HUES48 (cell line): ENCODE measurements around the gene SH2B3.

Experiments
- H3K27ac ChIP-seq: one replicate; pipeline ENCODE4 v1.7.0; 2013; ENCODE audit warnings: low read depth, low read length, inconsistent platforms
- H3K27me3 ChIP-seq: 2 replicates; pipeline ENCODE4 v1.6.1; 2013; ENCODE audit warnings: mild to moderate bottlenecking, low read length; ENCODE audit not compliant: control insufficient read depth, insufficient read depth
- H3K36me3 ChIP-seq: 2 replicates; pipeline ENCODE4 v1.6.1; 2013; ENCODE audit warnings: low read length; ENCODE audit not compliant: control insufficient read depth, insufficient read depth
- H3K4me1 ChIP-seq: 2 replicates; pipeline ENCODE4 v1.6.1; 2013; ENCODE audit warnings: mild to moderate bottlenecking, low read length; ENCODE audit not compliant: control insufficient read depth, insufficient read depth
- H3K4me3 ChIP-seq: 2 replicates; pipeline ENCODE4 v1.5.1; 2013; ENCODE audit warnings: mild to moderate bottlenecking, low read depth, low read length
- H3K9ac ChIP-seq: 2 replicates; pipeline ENCODE4 v1.6.1; 2013; ENCODE audit warnings: mild to moderate bottlenecking, low read depth, low read length, moderate library complexity
- H3K9me3 ChIP-seq: 2 replicates; pipeline ENCODE4 v1.6.1; 2013; ENCODE audit warnings: low read length; ENCODE audit not compliant: control insufficient read depth, insufficient read depth

Gene SH2B3

DNA sequence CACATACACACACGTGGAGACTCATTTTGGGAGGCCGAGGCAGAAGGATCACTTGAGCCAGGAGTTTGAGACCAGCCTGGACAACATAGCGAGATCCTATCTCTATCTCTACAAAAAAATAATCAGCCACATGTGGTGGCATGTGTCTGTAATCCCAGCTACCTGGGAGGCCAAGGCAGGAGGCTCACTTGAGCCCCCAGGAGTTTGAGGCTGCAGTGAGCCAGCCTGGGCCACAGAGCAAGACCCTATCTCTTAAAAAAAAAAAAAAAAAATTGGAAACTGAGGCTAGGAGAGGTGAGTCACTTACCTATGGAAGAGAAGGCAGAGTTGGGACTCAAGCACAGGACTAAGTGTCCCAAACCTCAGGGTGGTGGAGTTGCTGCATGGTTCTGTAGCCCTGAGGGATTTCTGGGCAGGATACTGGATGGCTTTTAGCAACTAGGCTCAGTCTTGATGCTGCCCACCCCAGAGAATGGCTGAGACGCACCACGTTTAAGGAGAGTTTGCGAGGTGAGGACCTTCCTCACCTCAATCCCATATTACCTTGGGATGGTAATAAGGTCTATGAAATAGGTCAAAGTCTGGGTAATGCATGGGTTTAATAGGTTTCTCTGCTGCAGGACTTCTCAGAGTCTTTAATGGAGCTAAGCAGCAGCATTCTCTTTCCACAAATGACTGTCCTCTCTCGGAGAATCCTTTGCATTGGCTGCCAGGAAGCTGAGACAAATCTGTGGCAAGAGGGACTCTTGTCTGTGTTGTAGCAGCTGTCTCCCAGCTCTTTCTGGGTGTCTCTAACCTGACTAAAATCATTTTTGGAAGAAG lies 35.6 kb downstream of the SH2B3 start:
- Histone ChIP-seq H3K27ac (no peak overlapping the region), H3K4me1 (peaks cover 11% of the 10 kb centered on the region; the same call in 1 of the 2 replicates), H3K27me3 (no peaks in the 10 kb centered on the region), H3K4me3 (no peak overlapping the region), H3K36me3 (peaks cover 16% of the 10 kb centered on the region), H3K9me3 (no peaks in the 10 kb centered on the region), H3K9ac (no peak overlapping the region)

GRCh38 chr12:111442301-111443045 lies 36.8 kb downstream of the SH2B3 start:
- Histone ChIP-seq H3K4me1 (peaks cover 12% of the 10 kb centered on the region; the same call in 1 of the 2 replicates), H3K36me3 (peaks cover 27% of the 10 kb centered on the region), H3K27me3 (no peaks in the 10 kb centered on the region), H3K4me3 (no peak overlapping the region), H3K27ac (no peak overlapping the region), H3K9ac (no peak overlapping the region), H3K9me3 (no peaks in the 10 kb centered on the region)

- Histone ChIP-seq H3K9me3 (no peaks in the 10 kb centered on the region), H3K27ac (no peak overlapping the region), H3K27me3 (no peaks in the 10 kb centered on the region), H3K9ac (no peak overlapping the region), H3K4me3 (no peak overlapping the region), H3K4me1 (peaks cover 12% of the 10 kb centered on the region; the same call in 1 of the 2 replicates), H3K36me3 (peaks cover 33% of the 10 kb centered on the region)
These were observed 37.4 kb downstream of the SH2B3 start for GRCh38 chr12:111443086-111443485.

- H3K27me3 ChIP-seq = no peaks in the 10 kb centered on the region
- H3K4me1 ChIP-seq = peaks cover 9% of the 10 kb centered on the region; the same call in 1 of the 2 replicates
- peaks cover 38% of the 10 kb centered on the region for H3K36me3 ChIP-seq
- no peak overlapping the region for H3K9ac ChIP-seq
- no peaks in the 10 kb centered on the region for H3K9me3 ChIP-seq
- no peak overlapping the region for H3K27ac ChIP-seq
- no peak overlapping the region for H3K4me3 ChIP-seq
These were observed 37.9 kb downstream of the SH2B3 start for GRCh38 chr12:111443586-111443985.

GRCh38 chr12:111444314-111444924 lies 38.7 kb downstream of the SH2B3 start:
- H3K4me1 ChIP-seq = peaks cover 9% of the 10 kb centered on the region; the same call in 1 of the 2 replicates
- H3K27me3 ChIP-seq = no peaks in the 10 kb centered on the region
- no peaks in the 10 kb centered on the region for H3K9me3 ChIP-seq
- no peak overlapping the region for H3K4me3 ChIP-seq
- peak overlapping the region; percentile 15 for H3K27ac ChIP-seq
- peaks cover 47% of the 10 kb centered on the region for H3K36me3 ChIP-seq
- H3K9ac ChIP-seq = no peak overlapping the region

DNA sequence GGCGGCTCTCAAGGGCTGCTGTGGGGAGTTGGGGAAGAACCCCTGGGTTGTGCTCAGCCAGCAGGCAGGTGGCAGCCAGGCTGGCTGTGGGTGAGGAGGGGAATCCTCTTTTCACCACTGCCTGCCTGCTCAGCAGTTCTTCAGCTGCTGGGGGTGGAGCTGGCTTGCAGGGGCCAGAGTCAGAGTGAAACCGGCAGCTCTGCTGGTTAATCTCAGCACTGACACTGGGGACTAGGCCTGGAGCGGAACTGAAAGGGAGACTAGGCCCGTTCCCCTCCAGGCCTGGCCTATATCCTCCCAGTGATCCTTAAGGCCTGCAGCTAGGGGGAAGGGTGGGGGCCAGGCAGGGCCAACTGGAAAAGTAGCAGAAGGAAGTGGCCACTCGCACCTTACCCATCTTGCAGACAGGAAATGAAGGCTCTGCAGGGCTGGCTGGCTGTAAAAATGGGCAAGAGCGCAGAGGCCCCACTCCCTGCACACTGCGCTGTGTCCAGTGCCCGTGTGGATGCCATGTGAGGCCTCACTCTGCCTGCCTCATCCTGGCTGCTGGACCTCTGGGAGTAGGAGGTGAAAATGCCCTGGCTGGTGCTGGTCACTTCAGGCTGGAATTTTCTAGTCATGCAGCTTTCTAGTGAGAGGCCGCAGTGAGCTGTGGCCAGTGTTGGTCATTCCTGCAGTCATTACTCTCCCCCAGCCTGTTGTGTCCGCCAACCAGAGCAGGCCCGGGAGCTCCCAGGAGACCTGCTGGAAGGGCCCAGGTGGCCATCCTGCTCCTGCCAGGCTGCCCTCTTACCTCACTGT lies 39.4 kb downstream of the SH2B3 start:
- Histone ChIP-seq H3K9ac (no peak overlapping the region), H3K36me3 (peaks cover 50% of the 10 kb centered on the region), H3K4me1 (peaks cover 9% of the 10 kb centered on the region; the same call in 1 of the 2 replicates)

GRCh38 chr12:111445726-111446581 lies 40.2 kb downstream of the SH2B3 start:
- Histone ChIP-seq H3K36me3 (peaks cover 58% of the 10 kb centered on the region), H3K4me1 (peaks cover 9% of the 10 kb centered on the region; the same call in 1 of the 2 replicates), H3K27ac (peak overlapping the region; percentile 50), H3K27me3 (no peaks in the 10 kb centered on the region), H3K4me3 (no peak overlapping the region), H3K9me3 (no peaks in the 10 kb centered on the region), H3K9ac (no peak overlapping the region)

More for the DNA sequence above, 39.4 kb downstream of the SH2B3 start:
- Histone ChIP-seq H3K27me3 (no peaks in the 10 kb centered on the region), H3K27ac (peak overlapping the region; percentile 15), H3K9me3 (no peaks in the 10 kb centered on the region), H3K4me3 (no peak overlapping the region)

- Histone ChIP-seq H3K36me3 (peaks cover 65% of the 10 kb centered on the region), H3K4me3 (no peak overlapping the region), H3K27ac (peak overlapping the region; percentile 50), H3K4me1 (peaks cover 9% of the 10 kb centered on the region; the same call in 1 of the 2 replicates), H3K9ac (no peak overlapping the region), H3K9me3 (no peaks in the 10 kb centered on the region), H3K27me3 (no peaks in the 10 kb centered on the region)
These were observed 41.2 kb downstream of the SH2B3 start for GRCh38 chr12:111446631-111447570.

- Histone ChIP-seq H3K27ac (no peak overlapping the region), H3K9me3 (no peaks in the 10 kb centered on the region), H3K4me3 (no peak overlapping the region), H3K9ac (no peak overlapping the region), H3K4me1 (peaks cover 9% of the 10 kb centered on the region; the same call in 1 of the 2 replicates), H3K36me3 (peaks cover 71% of the 10 kb centered on the region), H3K27me3 (no peaks in the 10 kb centered on the region)
These were observed 42.0 kb downstream of the SH2B3 start for GRCh38 chr12:111447571-111448265.
